Measurements from ENCODE around the gene ATG16L2. TPM values are rescaled to one million over a fixed set of nuclear protein-coding genes. Genes with fewer than 3 reads are reported as not detected.

The ATG16L2 gene
- total and polyA plus RNA-seq, 9 of the 15 experiments (the other 6 are each of a cell fraction or from before 2014, with no cell fraction given), result 0.18 to 11.2 (median 6.2) TPM

DNA sequence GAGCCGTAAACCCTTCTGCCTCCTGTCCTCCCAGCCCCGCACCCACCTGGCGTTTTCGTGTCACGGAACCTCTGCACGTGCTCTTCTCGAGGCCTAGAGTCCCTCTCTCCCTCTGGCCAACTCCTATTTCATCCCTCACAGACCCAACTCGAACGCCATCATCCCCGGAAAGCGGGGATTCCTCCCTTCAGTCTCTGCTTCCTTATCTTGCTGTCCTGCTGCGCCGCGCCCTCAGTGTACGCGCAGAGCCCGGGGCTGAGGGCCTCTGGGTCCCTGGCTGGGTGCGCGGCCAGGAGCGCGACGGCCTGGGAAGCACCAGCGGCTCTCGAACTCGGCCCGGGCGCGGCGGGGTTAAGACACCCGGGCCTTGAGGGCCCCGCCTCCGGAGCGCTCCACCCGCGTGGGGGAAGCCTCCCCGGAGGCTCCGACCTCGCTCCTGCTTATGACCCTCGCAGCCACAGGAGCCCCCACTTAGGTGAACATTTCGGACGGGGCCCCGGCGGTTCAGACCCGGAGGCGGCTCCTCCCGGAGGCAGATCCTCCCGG lies 398 bp upstream of the ATG16L2 start (continued):
- TF ChIP-seq, protein P1, sequence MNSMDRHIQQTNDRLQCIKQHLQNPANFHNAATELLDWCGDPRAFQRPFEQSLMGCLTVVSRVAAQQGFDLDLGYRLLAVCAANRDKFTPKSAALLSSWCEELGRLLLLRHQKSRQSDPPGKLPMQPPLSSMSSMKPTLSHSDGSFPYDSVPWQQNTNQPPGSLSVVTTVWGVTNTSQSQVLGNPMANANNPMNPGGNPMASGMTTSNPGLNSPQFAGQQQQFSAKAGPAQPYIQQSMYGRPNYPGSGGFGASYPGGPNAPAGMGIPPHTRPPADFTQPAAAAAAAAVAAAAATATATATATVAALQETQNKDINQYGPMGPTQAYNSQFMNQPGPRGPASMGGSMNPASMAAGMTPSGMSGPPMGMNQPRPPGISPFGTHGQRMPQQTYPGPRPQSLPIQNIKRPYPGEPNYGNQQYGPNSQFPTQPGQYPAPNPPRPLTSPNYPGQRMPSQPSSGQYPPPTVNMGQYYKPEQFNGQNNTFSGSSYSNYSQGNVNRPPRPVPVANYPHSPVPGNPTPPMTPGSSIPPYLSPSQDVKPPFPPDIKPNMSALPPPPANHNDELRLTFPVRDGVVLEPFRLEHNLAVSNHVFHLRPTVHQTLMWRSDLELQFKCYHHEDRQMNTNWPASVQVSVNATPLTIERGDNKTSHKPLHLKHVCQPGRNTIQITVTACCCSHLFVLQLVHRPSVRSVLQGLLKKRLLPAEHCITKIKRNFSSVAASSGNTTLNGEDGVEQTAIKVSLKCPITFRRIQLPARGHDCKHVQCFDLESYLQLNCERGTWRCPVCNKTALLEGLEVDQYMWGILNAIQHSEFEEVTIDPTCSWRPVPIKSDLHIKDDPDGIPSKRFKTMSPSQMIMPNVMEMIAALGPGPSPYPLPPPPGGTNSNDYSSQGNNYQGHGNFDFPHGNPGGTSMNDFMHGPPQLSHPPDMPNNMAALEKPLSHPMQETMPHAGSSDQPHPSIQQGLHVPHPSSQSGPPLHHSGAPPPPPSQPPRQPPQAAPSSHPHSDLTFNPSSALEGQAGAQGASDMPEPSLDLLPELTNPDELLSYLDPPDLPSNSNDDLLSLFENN (IDR thresholded peaks at IDR 0.05; ENCODE audit: low read depth in 2 of 2, low read length in 2 of 2), result no peak
- TF ChIP-seq CREBBP (IDR thresholded peaks at IDR 0.05; ENCODE audit: low read depth, low read length), result no peak
- TF ChIP-seq, protein P2, sequence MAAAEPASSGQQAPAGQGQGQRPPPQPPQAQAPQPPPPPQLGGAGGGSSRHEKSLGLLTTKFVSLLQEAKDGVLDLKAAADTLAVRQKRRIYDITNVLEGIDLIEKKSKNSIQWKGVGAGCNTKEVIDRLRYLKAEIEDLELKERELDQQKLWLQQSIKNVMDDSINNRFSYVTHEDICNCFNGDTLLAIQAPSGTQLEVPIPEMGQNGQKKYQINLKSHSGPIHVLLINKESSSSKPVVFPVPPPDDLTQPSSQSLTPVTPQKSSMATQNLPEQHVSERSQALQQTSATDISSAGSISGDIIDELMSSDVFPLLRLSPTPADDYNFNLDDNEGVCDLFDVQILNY (CRISPR knock-in tag; IDR thresholded peaks at IDR 0.05), result no peak
- TF ChIP-seq, protein P3, sequence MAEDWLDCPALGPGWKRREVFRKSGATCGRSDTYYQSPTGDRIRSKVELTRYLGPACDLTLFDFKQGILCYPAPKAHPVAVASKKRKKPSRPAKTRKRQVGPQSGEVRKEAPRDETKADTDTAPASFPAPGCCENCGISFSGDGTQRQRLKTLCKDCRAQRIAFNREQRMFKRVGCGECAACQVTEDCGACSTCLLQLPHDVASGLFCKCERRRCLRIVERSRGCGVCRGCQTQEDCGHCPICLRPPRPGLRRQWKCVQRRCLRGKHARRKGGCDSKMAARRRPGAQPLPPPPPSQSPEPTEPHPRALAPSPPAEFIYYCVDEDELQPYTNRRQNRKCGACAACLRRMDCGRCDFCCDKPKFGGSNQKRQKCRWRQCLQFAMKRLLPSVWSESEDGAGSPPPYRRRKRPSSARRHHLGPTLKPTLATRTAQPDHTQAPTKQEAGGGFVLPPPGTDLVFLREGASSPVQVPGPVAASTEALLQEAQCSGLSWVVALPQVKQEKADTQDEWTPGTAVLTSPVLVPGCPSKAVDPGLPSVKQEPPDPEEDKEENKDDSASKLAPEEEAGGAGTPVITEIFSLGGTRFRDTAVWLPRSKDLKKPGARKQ (CRISPR knock-in tag; IDR thresholded peaks at IDR 0.05), result no peak
- no peak for TF ChIP-seq FUS (optimal IDR thresholded peaks at IDR 0.05; ENCODE audit: low read depth, low read length)
- TF ChIP-seq KDM2B (CRISPR knock-in tag; IDR thresholded peaks at IDR 0.05), result peak; percentile 82; the same call in 1 of the 2 replicates
- TF ChIP-seq CREB1 (IDR thresholded peaks at IDR 0.05), result no peak
- TF ChIP-seq CREB1 (CRISPR knock-in tag; IDR thresholded peaks at IDR 0.05), result no peak
- no peak for TF ChIP-seq STAT5B (CRISPR knock-in tag; IDR thresholded peaks at IDR 0.05)
- TF ChIP-seq SPI1 (IDR thresholded peaks at IDR 0.05; ENCODE audit: borderline replicate concordance, low read depth, low read length), result no peak
- TF ChIP-seq FIP1L1 (IDR thresholded peaks at IDR 0.05; ENCODE audit: low read depth, low read length, poor library complexity, severe bottlenecking), result peak; percentile 11
- TF ChIP-seq MEF2A (IDR thresholded peaks at IDR 0.05; ENCODE audit: control insufficient read depth, low read depth, low read length), result no peak
- no peak for TF ChIP-seq MEIS2 (IDR thresholded peaks at IDR 0.05; ENCODE audit: partially characterized antibody)
- no peak for TF ChIP-seq ZNF121 (CRISPR knock-in tag; conservative IDR thresholded peaks at IDR 0.05)
- TF ChIP-seq ZNF436 (CRISPR knock-in tag; IDR thresholded peaks at IDR 0.05), result no peak
- TF ChIP-seq ZNF324 (CRISPR knock-in tag; IDR thresholded peaks at IDR 0.05), result no peak
- TF ChIP-seq DPF2 (IDR thresholded peaks at IDR 0.05), result peak; percentile 45; the same call in 1 of the 2 replicates
- no peak for TF ChIP-seq CSDE1 (IDR thresholded peaks at IDR 0.05)
- no peak for TF ChIP-seq FOXK1 (CRISPR knock-in tag; IDR thresholded peaks at IDR 0.05; ENCODE audit: borderline replicate concordance)
- no peak for TF ChIP-seq NCOA4 (IDR thresholded peaks at IDR 0.05; ENCODE audit: partially characterized antibody)
- TF ChIP-seq FOXA1 (IDR thresholded peaks at IDR 0.05; ENCODE audit: borderline replicate concordance), result no peak
- TF ChIP-seq, protein P4, sequence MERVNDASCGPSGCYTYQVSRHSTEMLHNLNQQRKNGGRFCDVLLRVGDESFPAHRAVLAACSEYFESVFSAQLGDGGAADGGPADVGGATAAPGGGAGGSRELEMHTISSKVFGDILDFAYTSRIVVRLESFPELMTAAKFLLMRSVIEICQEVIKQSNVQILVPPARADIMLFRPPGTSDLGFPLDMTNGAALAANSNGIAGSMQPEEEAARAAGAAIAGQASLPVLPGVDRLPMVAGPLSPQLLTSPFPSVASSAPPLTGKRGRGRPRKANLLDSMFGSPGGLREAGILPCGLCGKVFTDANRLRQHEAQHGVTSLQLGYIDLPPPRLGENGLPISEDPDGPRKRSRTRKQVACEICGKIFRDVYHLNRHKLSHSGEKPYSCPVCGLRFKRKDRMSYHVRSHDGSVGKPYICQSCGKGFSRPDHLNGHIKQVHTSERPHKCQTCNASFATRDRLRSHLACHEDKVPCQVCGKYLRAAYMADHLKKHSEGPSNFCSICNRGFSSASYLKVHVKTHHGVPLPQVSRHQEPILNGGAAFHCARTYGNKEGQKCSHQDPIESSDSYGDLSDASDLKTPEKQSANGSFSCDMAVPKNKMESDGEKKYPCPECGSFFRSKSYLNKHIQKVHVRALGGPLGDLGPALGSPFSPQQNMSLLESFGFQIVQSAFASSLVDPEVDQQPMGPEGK (CRISPR knock-in tag; IDR thresholded peaks at IDR 0.05; ENCODE audit: borderline replicate concordance), result no peak
- TF ChIP-seq PPARD (CRISPR knock-in tag; IDR thresholded peaks at IDR 0.05), result no peak

Data from K562 (cell line).